ENCODE measurements around the gene STRIP1.

GRCh38 chr1:110067479-110067892, 33.1 kb downstream of the STRIP1 start:
- no peak for TF ChIP-seq CTCF (conservative IDR thresholded peaks at IDR 0.05 in 1 of 2, IDR thresholded peaks at IDR 0.05 in 1 of 2; ENCODE audit: low read depth in 1 of 2, low read length in 2 of 2)
- no peak for TF ChIP-seq EZH2 (IDR thresholded peaks at IDR 0.05; ENCODE audit: low read length, missing control alignments)

Measured in fibroblast of lung (primary cell).